ENCODE data around the gene PCDH9. TPM values are rescaled to one million over a fixed set of nuclear protein-coding genes. Genes with fewer than 3 reads are reported as not detected.

PCDH9 gene
- polyA plus RNA-seq, 1 experiment = 3.3 TPM

DNA sequence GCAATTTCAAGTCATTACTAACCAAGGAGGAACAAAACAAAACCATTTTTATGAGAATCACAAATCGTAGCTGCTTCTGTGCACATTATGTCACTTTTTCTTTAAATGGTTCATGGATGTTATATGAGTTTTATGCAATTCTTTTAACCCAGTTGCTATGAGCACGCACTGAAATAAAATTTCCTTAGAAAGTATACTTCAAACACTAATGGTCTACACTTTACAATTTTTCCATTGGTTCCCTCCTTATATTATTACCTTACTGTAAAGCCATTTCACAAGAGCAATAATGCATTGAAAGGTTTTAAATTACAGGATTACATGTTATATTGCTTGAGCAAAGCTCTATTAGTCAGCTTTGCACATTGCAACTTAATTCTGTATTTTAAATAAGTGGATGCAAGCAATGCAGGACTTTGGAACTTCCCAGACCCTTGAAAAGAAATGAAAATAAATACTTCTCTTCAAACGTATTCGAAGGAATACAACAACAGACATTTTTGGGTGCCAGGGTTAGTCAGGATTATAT lies 318.7 kb downstream of the PCDH9 start:
- CTCF ChIA-PET = no interaction called here
- DNase-seq (ENCODE audit: low read depth, low spot score) = no peak

DNA sequence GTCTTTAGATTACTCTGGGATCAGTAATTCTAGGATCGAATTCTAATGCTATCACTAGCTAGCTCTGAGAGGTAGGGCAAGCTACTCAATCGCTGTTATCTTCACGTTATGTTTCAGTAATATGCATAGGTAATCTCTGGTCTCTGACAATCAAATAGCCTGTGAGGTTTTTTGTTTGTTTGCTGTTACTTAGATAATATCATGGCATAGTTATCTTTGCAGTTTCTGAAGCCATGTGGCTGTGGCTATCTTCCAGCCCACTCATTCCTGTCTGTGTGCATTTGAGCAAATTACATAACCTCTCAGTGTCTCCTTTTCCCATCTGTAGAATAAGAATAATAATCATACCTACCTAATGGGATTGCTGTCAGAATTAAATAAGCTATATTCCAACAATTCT lies 330.2 kb downstream of the PCDH9 start:
- no peak for DNase-seq (ENCODE audit: low read depth, low spot score)
- Histone ChIP-seq H3K9me3 (ENCODE audit: control insufficient read depth, insufficient read depth, low read length) (no peaks in the 10 kb centered on the region), H3K27ac (ENCODE audit: low read depth, low read length) (no peak overlapping the region), H3K4me3 (ENCODE audit: low read depth, low read length) (no peak overlapping the region), H3K27me3 (ENCODE audit: control insufficient read depth, insufficient read depth, low read length) (no peaks in the 10 kb centered on the region)
- ChIA-PET POLR2A (no interaction called here), CTCF (no interaction called here)
- TF ChIP-seq, protein P1, sequence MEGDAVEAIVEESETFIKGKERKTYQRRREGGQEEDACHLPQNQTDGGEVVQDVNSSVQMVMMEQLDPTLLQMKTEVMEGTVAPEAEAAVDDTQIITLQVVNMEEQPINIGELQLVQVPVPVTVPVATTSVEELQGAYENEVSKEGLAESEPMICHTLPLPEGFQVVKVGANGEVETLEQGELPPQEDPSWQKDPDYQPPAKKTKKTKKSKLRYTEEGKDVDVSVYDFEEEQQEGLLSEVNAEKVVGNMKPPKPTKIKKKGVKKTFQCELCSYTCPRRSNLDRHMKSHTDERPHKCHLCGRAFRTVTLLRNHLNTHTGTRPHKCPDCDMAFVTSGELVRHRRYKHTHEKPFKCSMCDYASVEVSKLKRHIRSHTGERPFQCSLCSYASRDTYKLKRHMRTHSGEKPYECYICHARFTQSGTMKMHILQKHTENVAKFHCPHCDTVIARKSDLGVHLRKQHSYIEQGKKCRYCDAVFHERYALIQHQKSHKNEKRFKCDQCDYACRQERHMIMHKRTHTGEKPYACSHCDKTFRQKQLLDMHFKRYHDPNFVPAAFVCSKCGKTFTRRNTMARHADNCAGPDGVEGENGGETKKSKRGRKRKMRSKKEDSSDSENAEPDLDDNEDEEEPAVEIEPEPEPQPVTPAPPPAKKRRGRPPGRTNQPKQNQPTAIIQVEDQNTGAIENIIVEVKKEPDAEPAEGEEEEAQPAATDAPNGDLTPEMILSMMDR (IDR thresholded peaks at IDR 0.05; ENCODE audit: low read depth, low read length) = no peak

More for the DNA sequence above, 318.7 kb downstream of the PCDH9 start:
- no peak overlapping the region for H3K27ac ChIP-seq (ENCODE audit: low read depth, low read length)
- H3K9me3 ChIP-seq (ENCODE audit: control insufficient read depth, insufficient read depth, low read length) = no peaks in the 10 kb centered on the region
- TF ChIP-seq, protein P1 (IDR thresholded peaks at IDR 0.05; ENCODE audit: low read depth, low read length) = no peak
- no peaks in the 10 kb centered on the region for H3K27me3 ChIP-seq (ENCODE audit: control insufficient read depth, insufficient read depth, low read length)
- H3K4me3 ChIP-seq (ENCODE audit: low read depth, low read length) = no peak overlapping the region
- POLR2A ChIA-PET = no interaction called here

DNA sequence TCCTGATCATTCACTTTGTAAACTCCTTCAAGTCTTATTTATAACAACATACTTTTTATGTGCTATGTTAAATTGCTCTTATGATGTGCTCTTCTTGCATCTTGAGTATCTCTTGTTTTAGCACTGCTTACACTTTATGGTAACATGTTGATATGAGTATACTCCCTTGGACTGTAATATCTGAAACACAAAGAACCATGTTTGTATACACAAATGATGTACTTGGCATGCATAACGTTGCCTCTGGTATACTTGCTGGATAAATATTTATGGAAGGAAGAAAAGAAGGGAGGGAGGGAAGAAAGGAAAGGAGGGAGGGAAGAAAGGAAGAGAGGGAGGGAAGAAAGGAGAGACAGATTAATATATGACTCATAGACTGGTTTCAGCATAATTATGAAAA lies 333.2 kb downstream of the PCDH9 start:
- H3K27ac ChIP-seq (ENCODE audit: low read depth, low read length) = no peak overlapping the region
- POLR2A ChIA-PET = no interaction called here
- CTCF ChIA-PET = no interaction called here
- H3K27me3 ChIP-seq (ENCODE audit: control insufficient read depth, insufficient read depth, low read length) = no peaks in the 10 kb centered on the region
- TF ChIP-seq, protein P1 (IDR thresholded peaks at IDR 0.05; ENCODE audit: low read depth, low read length) = no peak
- no peaks in the 10 kb centered on the region for H3K9me3 ChIP-seq (ENCODE audit: control insufficient read depth, insufficient read depth, low read length)
- H3K4me3 ChIP-seq (ENCODE audit: low read depth, low read length) = no peak overlapping the region
- no peak for DNase-seq (ENCODE audit: low read depth, low spot score)

DNA sequence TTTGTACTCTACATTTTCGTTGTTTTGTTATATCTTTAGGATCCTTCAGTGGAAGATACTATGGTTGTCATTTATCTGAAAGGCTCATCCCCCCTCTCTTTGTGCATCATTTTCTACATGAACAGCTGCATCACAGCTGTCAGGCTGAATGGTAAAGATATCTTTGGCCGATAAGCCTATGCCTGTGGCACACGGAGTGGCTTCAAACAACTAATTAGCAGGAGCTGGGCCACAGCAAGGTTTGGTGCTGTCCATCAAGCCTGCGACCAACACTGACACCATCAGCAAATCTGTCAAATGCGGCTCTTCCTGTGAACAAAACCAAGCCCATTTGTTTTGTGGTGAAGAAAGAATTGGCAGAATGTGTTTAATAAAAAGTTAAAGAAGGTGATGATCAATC lies 334.4 kb downstream of the PCDH9 start:
- no peak overlapping the region for H3K4me3 ChIP-seq (ENCODE audit: low read depth, low read length)

DNA sequence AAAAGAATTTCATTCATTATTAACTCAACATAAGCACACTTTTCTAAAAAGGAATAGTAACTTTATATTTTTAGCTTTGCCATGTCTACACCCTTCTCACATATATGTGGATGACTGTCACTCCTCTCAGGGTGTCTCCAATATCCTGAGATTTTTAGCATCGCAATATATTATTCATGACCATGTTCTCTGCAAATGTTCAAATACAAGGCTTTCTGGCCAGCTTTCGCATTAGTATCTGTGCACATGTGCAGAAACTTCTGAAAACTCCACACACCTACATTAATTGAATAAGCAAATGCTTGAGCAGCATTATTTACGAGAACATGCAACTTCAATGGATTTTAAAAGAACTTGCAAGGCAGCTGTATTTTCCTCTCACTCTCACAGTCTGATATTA lies 334.8 kb downstream of the PCDH9 start:
- Histone ChIP-seq H3K4me3 (ENCODE audit: low read depth, low read length) (no peak overlapping the region), H3K27ac (ENCODE audit: low read depth, low read length) (no peak overlapping the region), H3K27me3 (ENCODE audit: control insufficient read depth, insufficient read depth, low read length) (no peaks in the 10 kb centered on the region), H3K9me3 (ENCODE audit: control insufficient read depth, insufficient read depth, low read length) (no peaks in the 10 kb centered on the region)
- ChIA-PET POLR2A (no interaction called here), CTCF (no interaction called here)
- TF ChIP-seq, protein P1 (IDR thresholded peaks at IDR 0.05; ENCODE audit: low read depth, low read length) = no peak
- no peak for DNase-seq (ENCODE audit: low read depth, low spot score)

More for the DNA sequence above, 334.4 kb downstream of the PCDH9 start:
- Histone ChIP-seq H3K9me3 (ENCODE audit: control insufficient read depth, insufficient read depth, low read length) (no peaks in the 10 kb centered on the region), H3K27me3 (ENCODE audit: control insufficient read depth, insufficient read depth, low read length) (no peaks in the 10 kb centered on the region), H3K27ac (ENCODE audit: low read depth, low read length) (no peak overlapping the region)
- TF ChIP-seq, protein P1 (IDR thresholded peaks at IDR 0.05; ENCODE audit: low read depth, low read length) = no peak
- CTCF ChIA-PET = no interaction called here
- POLR2A ChIA-PET = no interaction called here
- no peak for DNase-seq (ENCODE audit: low read depth, low spot score)

Data from AG04450 (cell line).